ENCODE measurements around the gene RNF8.
"Not testable (repeated sequence)": the region's sequence is repeated elsewhere in the genome, so short reads cannot be mapped to it uniquely, and the experiment has no call there.

The RNF8 gene

GRCh38 chr6:37353761-37354525 is at the start of gene RNF8:
RNF8 (plus strand) TSS chr6:37353983; CDS start chr6:37354165, 182 bp downstream.
- peak; percentile 56 for DNase-seq

- no peak for DNase-seq
These were observed 49.0 kb upstream of the RNF8 start for GRCh38 chr6:37304766-37305165.

- no peak for DNase-seq
These were observed 47.9 kb upstream of the RNF8 start for GRCh38 chr6:37305841-37306425.

GRCh38 chr6:37306624-37307222 is 47.1 kb upstream of the RNF8 start:
- DNase-seq: no peak

GRCh38 chr6:37307484-37307883 is 46.3 kb upstream of the RNF8 start:
- not testable (repeated sequence) for DNase-seq

GRCh38 chr6:37308069-37308815 is 45.5 kb upstream of the RNF8 start:
- no peak for DNase-seq

GRCh38 chr6:37309046-37309445 is 44.7 kb upstream of the RNF8 start:
- no peak for DNase-seq

GRCh38 chr6:37309692-37310091 is 44.1 kb upstream of the RNF8 start:
- DNase-seq: no peak

- no peak for DNase-seq
These were observed 42.8 kb upstream of the RNF8 start for GRCh38 chr6:37310966-37311365.

GRCh38 chr6:37311741-37312473 is 41.9 kb upstream of the RNF8 start:
- DNase-seq: no peak

- DNase-seq: no peak
These were observed 39.9 kb upstream of the RNF8 start for GRCh38 chr6:37313723-37314486.

GRCh38 chr6:37314487-37315156 is 39.2 kb upstream of the RNF8 start:
- no peak for DNase-seq

GRCh38 chr6:37315157-37315515 is 38.6 kb upstream of the RNF8 start:
- DNase-seq: no peak

- DNase-seq: no peak
These were observed 37.7 kb upstream of the RNF8 start for GRCh38 chr6:37316071-37316470.

- no peak for DNase-seq
These were observed 36.3 kb upstream of the RNF8 start for GRCh38 chr6:37317312-37318038.

- DNase-seq: no peak
These were observed 34.6 kb upstream of the RNF8 start for GRCh38 chr6:37319156-37319555.

GRCh38 chr6:37319856-37320480 is 33.8 kb upstream of the RNF8 start:
- DNase-seq: no peak

- DNase-seq: no peak
These were observed 33.1 kb upstream of the RNF8 start for GRCh38 chr6:37320646-37321045.

GRCh38 chr6:37321101-37321500 is 32.7 kb upstream of the RNF8 start:
- no peak for DNase-seq

All from NCI-H2081 treated with DMSO at 0.1 percent for 48 hours (cell line).